IPS DF 6.9 (cell line): Measurements from ENCODE around the gene UBE3A.
"Not testable (repeated sequence)": the region's sequence is repeated elsewhere in the genome, so short reads cannot be mapped to it uniquely, and the experiment has no call there.

Source experiments
- DNase-seq: peaks from one replicate; pipeline ENCODE4 v3.0.0-alpha.2; 2013; ENCODE audit warnings: low read depth, low spot score
- H3K27ac ChIP-seq: one replicate; pipeline ENCODE4 v1.5.1; 2013; ENCODE audit warnings: low read length, control low read depth
- H3K27me3 ChIP-seq: 2 replicates; pipeline ENCODE4 v1.6.1; 2013; ENCODE audit warnings: mild to moderate bottlenecking, low read length; ENCODE audit not compliant: control insufficient read depth, insufficient read depth
- H3K36me3 ChIP-seq: 2 replicates; pipeline ENCODE4 v1.6.1; 2013; ENCODE audit warnings: low read length; ENCODE audit not compliant: control insufficient read depth, insufficient read depth
- H3K4me1 ChIP-seq: 2 replicates; pipeline ENCODE4 v1.6.1; 2013; ENCODE audit warnings: low read length; ENCODE audit not compliant: control insufficient read depth, insufficient read depth
- H3K4me3 ChIP-seq: 2 replicates; pipeline ENCODE4 v1.5.1; 2013; ENCODE audit warnings: mild to moderate bottlenecking, low read length
- H3K9me3 ChIP-seq: 2 replicates; pipeline ENCODE4 v1.6.1; 2013; ENCODE audit warnings: low read length, inconsistent platforms; ENCODE audit not compliant: control insufficient read depth, insufficient read depth
- WGBS: extraction: QIAGEN DNeasy Blood & Tissue Kit; methylation state at CpG from one replicate; pipeline ENCODE4 v1.1.7; 2013; ENCODE audit warnings: mixed read lengths, missing lambda C conversion rate; ENCODE audit not compliant: insufficient read length, insufficient coverage; 5-methylcytosine and 5-hydroxymethylcytosine counted together

UBE3A gene

GRCh38 chr15:25424073-25424472 is 14.8 kb downstream of the UBE3A start:
- Histone ChIP-seq H3K27me3 (no peaks in the 10 kb centered on the region), H3K4me1 (no peaks in the 10 kb centered on the region), H3K9me3 (no peaks in the 10 kb centered on the region), H3K27ac (no peak overlapping the region), H3K36me3 (no peaks in the 10 kb centered on the region), H3K4me3 (no peak overlapping the region)
- DNase-seq: no peak
- whole genome bisulfite sequencing: no CpG with 5 or more reads among the region's 1 CpG

DNA sequence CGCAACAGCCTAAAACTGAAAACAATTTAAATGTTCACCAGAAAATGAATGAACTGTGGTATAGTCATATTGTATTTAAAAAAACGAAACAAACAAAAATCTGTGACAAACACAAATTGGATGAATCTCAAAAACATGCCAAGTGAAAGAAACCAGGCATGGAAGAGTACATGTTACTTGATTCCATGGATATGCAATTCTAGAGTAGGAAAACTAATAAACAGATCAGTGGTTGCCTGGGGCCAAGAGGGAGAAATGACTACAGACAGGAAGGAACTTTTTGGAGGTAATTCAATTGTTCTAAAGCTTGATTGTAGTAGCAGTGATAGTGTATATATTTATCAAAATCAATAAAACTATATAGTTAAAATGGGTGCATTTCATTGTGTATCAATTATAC is 16.8 kb downstream of the UBE3A start:
- Histone ChIP-seq H3K4me1 (no peaks in the 10 kb centered on the region), H3K9me3 (no peaks in the 10 kb centered on the region), H3K36me3 (no peaks in the 10 kb centered on the region), H3K27ac (no peak overlapping the region), H3K27me3 (no peaks in the 10 kb centered on the region), H3K4me3 (no peak overlapping the region)
- no CpG with 5 or more reads among the region's 2 CpGs for WGBS
- no peak for DNase-seq

- Histone ChIP-seq H3K9me3 (no peaks in the 10 kb centered on the region), H3K36me3 (no peaks in the 10 kb centered on the region), H3K4me1 (0 out of 2 replicates have a peak, but pooled peaks cover 1% of the 10 kb centered on the region), H3K27ac (no peak overlapping the region), H3K27me3 (no peaks in the 10 kb centered on the region), H3K4me3 (no peak overlapping the region)
- no CpG with 5 or more reads among the region's 4 CpGs for WGBS
- DNase-seq: no peak
Observed at GRCh38 chr15:25418202-25418601, 20.6 kb downstream of the UBE3A start.

GRCh38 chr15:25417604-25418003 is 21.2 kb downstream of the UBE3A start:
- Histone ChIP-seq H3K4me1 (0 out of 2 replicates have a peak, but pooled peaks cover 1% of the 10 kb centered on the region), H3K27me3 (no peaks in the 10 kb centered on the region), H3K9me3 (no peaks in the 10 kb centered on the region), H3K27ac (no peak overlapping the region), H3K4me3 (no peak overlapping the region), H3K36me3 (no peaks in the 10 kb centered on the region)
- no CpG with 5 or more reads among the region's 2 CpGs for WGBS
- DNase-seq: no peak

GRCh38 chr15:25416693-25417092 is 22.1 kb downstream of the UBE3A start:
- no peaks in the 10 kb centered on the region for H3K9me3 ChIP-seq
- no peaks in the 10 kb centered on the region for H3K27me3 ChIP-seq
- no peaks in the 10 kb centered on the region for H3K36me3 ChIP-seq
- 0 out of 2 replicates have a peak, but pooled peaks cover 1% of the 10 kb centered on the region for H3K4me1 ChIP-seq
- no peak overlapping the region for H3K27ac ChIP-seq
- no peak for DNase-seq
- whole genome bisulfite sequencing: no CpG with 5 or more reads among the region's 3 CpGs
- no peak overlapping the region for H3K4me3 ChIP-seq

GRCh38 chr15:25415707-25416106 is 23.1 kb downstream of the UBE3A start:
- no peaks in the 10 kb centered on the region for H3K36me3 ChIP-seq

GRCh38 chr15:25415217-25415616 is 23.6 kb downstream of the UBE3A start:
- Histone ChIP-seq H3K36me3 (no peaks in the 10 kb centered on the region), H3K4me3 (no peak overlapping the region), H3K27ac (no peak overlapping the region), H3K9me3 (no peaks in the 10 kb centered on the region), H3K4me1 (0 out of 2 replicates have a peak, but pooled peaks cover 1% of the 10 kb centered on the region), H3K27me3 (no peaks in the 10 kb centered on the region)
- no CpG with 5 or more reads among the region's 1 CpG for WGBS
- no peak for DNase-seq

More at GRCh38 chr15:25415707-25416106, 23.1 kb downstream of the UBE3A start:
- no peaks in the 10 kb centered on the region for H3K9me3 ChIP-seq
- WGBS: no CpG with 5 or more reads among the region's 3 CpGs
- no peak overlapping the region for H3K4me3 ChIP-seq
- no peak for DNase-seq
- no peaks in the 10 kb centered on the region for H3K27me3 ChIP-seq
- H3K4me1 ChIP-seq: 0 out of 2 replicates have a peak, but pooled peaks cover 1% of the 10 kb centered on the region
- no peak overlapping the region for H3K27ac ChIP-seq

DNA sequence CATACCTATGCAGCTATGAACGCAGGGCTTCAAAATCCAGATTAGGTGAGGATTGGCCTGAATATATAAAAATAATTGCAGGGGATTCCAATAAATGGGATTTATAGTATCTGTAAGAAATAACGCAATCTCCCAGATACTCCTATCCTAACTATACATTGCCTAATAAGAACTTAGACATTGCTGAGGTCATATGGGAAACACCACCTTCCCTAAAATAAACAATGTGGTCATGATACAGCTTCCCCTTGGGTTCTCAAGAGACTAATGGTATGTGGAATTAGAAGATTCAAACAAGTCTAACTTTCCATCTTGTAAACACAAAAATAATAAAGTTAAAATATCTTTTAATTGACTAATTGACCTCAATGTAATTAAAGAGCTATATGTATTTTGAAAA is 28.2 kb downstream of the UBE3A start:
- H3K4me1 ChIP-seq: no peaks in the 10 kb centered on the region
- no CpG with 5 or more reads among the region's 2 CpGs for WGBS
- DNase-seq: no peak
- H3K9me3 ChIP-seq: no peaks in the 10 kb centered on the region
- no peaks in the 10 kb centered on the region for H3K27me3 ChIP-seq
- no peak overlapping the region for H3K4me3 ChIP-seq
- H3K36me3 ChIP-seq: no peaks in the 10 kb centered on the region
- H3K27ac ChIP-seq: no peak overlapping the region

- H3K4me3 ChIP-seq, H3K27me3 ChIP-seq, H3K4me1 ChIP-seq, H3K27ac ChIP-seq, H3K9me3 ChIP-seq, DNase-seq, H3K36me3 ChIP-seq: not testable (repeated sequence)
- no CpG with 5 or more reads among the region's 4 CpGs for WGBS
Observed at GRCh38 chr15:25409731-25410130, 29.1 kb downstream of the UBE3A start.

GRCh38 chr15:25408929-25409328 is 29.9 kb downstream of the UBE3A start:
- Histone ChIP-seq H3K4me3 (no peak overlapping the region), H3K36me3 (no peaks in the 10 kb centered on the region), H3K27ac (no peak overlapping the region), H3K4me1 (no peaks in the 10 kb centered on the region), H3K9me3 (no peaks in the 10 kb centered on the region), H3K27me3 (no peaks in the 10 kb centered on the region)
- WGBS: no CpG with 5 or more reads among the region's 2 CpGs
- no peak for DNase-seq

DNA sequence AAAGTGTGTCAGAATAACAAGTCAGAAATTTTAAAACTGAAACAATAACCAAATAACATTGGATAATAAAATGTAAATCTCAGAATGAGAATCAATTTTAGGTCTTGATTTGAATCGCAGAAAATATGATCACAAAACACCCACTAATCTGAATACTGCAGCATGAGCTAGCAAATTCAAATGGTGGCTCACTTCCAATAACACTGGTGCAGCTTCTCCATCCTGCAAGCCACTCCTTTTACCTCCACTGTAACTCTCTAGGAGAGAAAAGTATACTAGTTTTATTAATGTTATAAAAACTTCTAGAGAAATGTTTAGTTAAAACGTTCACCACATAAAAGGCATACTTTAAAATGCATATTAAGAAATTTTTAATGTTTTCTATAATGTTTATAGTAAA is 30.4 kb downstream of the UBE3A start:
- no peaks in the 10 kb centered on the region for H3K9me3 ChIP-seq
- no peaks in the 10 kb centered on the region for H3K36me3 ChIP-seq
- no peak overlapping the region for H3K27ac ChIP-seq
- WGBS: no CpG with 5 or more reads among the region's 2 CpGs
- no peak for DNase-seq
- no peaks in the 10 kb centered on the region for H3K4me1 ChIP-seq
- H3K4me3 ChIP-seq: no peak overlapping the region
- no peaks in the 10 kb centered on the region for H3K27me3 ChIP-seq
